HepG2 (cell line): ENCODE measurements around the gene PGAP3. TPM values are rescaled to one million over a fixed set of nuclear protein-coding genes. Genes with fewer than 3 reads are reported as not detected.

Experiments used
- BORCS8-MEF2B ChIP-seq: sonication (generic); formaldehyde crosslinking; IDR thresholded peaks from 2 replicates; pipeline ENCODE4 v1.8.0; 2022; ENCODE audit warnings: mild to moderate bottlenecking, missing genetic modification reagents
- CAMTA2 ChIP-seq: sonication (generic); formaldehyde crosslinking; IDR thresholded peaks from 2 replicates; pipeline ENCODE4 v1.4.0; 2020; ENCODE audit warnings: mild to moderate bottlenecking, missing genetic modification reagents, borderline replicate concordance
- CHCHD3 ChIP-seq: sonication (generic); formaldehyde crosslinking; IDR thresholded peaks from 2 replicates; pipeline ENCODE4 v1.8.0; 2022; ENCODE audit warnings: mild to moderate bottlenecking, missing genetic modification reagents, moderate library complexity
- CHD2 ChIP-seq: IDR thresholded peaks from 2 replicates; pipeline ENCODE4 v1.6.1; 2011; ENCODE audit warnings: low read depth, low read length, improper control_type of control experiment
- EED ChIP-seq: sonication (generic); formaldehyde crosslinking; IDR thresholded peaks from 2 replicates; pipeline ENCODE4 v1.5.0; 2020; ENCODE audit warnings: mild to moderate bottlenecking, missing genetic modification reagents
- GATAD2A ChIP-seq: IDR thresholded peaks from 2 replicates; pipeline ENCODE4 v1.6.1; 2016
- HES4 ChIP-seq: sonication (generic); formaldehyde crosslinking; IDR thresholded peaks from 2 replicates; pipeline ENCODE4 v1.9.0; 2021; ENCODE audit warnings: mild to moderate bottlenecking, missing genetic modification reagents, borderline replicate concordance
- IKZF4 ChIP-seq: sonication (generic); formaldehyde crosslinking; IDR thresholded peaks from 2 replicates; pipeline ENCODE4 v1.5.1; 2020; ENCODE audit warnings: borderline replicate concordance, mild to moderate bottlenecking, low read depth, missing genetic modification reagents; ENCODE audit errors: not compliant biosample characterization
- KDM3A ChIP-seq: IDR thresholded peaks from 2 replicates; pipeline ENCODE4 v1.6.1; 2018; ENCODE audit warnings: low read depth, missing compliant biosample characterization
- RAD21 ChIP-seq: fragments of 450-650 bp; formaldehyde crosslinking; IDR thresholded peaks from 2 replicates; pipeline ENCODE4 v1.5.0; 2020; ENCODE audit warnings: mild to moderate bottlenecking
- STAG1 ChIP-seq: sonication (generic); formaldehyde crosslinking; IDR thresholded peaks from 2 replicates; pipeline ENCODE4 v1.4.0; 2020; ENCODE audit warnings: missing genetic modification reagents
- ZNF124 ChIP-seq: sonication (generic); formaldehyde crosslinking; IDR thresholded peaks from 2 replicates; pipeline ENCODE4 v1.4.0; 2020; ENCODE audit warnings: missing genetic modification reagents
- ZNF350 ChIP-seq: sonication (generic); formaldehyde crosslinking; IDR thresholded peaks from 2 replicates; pipeline ENCODE4 v1.4.0; 2020; ENCODE audit warnings: mild to moderate bottlenecking, low read depth, missing genetic modification reagents, borderline replicate concordance
- ZNF546 ChIP-seq: sonication (generic); formaldehyde crosslinking; conservative IDR thresholded peaks from 2 replicates; pipeline ENCODE4 v1.8.1; 2023; ENCODE audit warnings: mild to moderate bottlenecking, missing genetic modification reagents
- ZNF616 ChIP-seq: sonication (generic); formaldehyde crosslinking; IDR thresholded peaks from 2 replicates; pipeline ENCODE4 v1.5.0; 2020; ENCODE audit warnings: low read depth, mild to moderate bottlenecking, missing genetic modification reagents
- ZNF780A ChIP-seq: sonication (generic); formaldehyde crosslinking; IDR thresholded peaks from 2 replicates; pipeline ENCODE4 v1.8.0; 2022; ENCODE audit warnings: mild to moderate bottlenecking, missing genetic modification reagents, moderate library complexity
- ZSCAN25 ChIP-seq: sonication (generic); formaldehyde crosslinking; IDR thresholded peaks from 2 replicates; pipeline ENCODE4 v1.8.0; 2022; ENCODE audit warnings: mild to moderate bottlenecking, missing genetic modification reagents
- polyA plus RNA-seq, 8 experiments: library from polyadenylated mRNA; depleted of rRNA in 3 of 8; stranded (reverse) in 7 of 8; unstranded in 1 of 8; fragments of >200 nt; fragmentation: Illumina TruSeq in 4 of 8; extraction: Trizol in 4 of 8; gene quantifications; 2 replicates each; pipeline versions ENCODE4 v1.2.1 to v1.2.3, GENCODE V29; 2011 to 2016; ENCODE audit warnings: low read depth in 4 of 8, missing spikeins in 1 of 8, mixed read lengths in 1 of 8; ENCODE audit not compliant: insufficient read depth in 1 of 8
- total RNA-seq, 5 experiments: library from RNA; depleted of rRNA; stranded (reverse); fragments of >200 nt; fragmentation: Illumina TruSeq; extraction: Trizol; gene quantifications; 2 replicates each; pipeline ENCODE4 v1.2.3, GENCODE V29; 2016; ENCODE audit warnings: low read depth in 1 of 5
- TF ChIP-seq, protein P1 (sequence below): sonication (generic); formaldehyde crosslinking; IDR thresholded peaks from 2 replicates; pipeline ENCODE4 v1.4.0; 2020; ENCODE audit warnings: mild to moderate bottlenecking, missing genetic modification reagents
- TF ChIP-seq, protein P2 (sequence below): sonication (generic); formaldehyde crosslinking; IDR thresholded peaks from 2 replicates; pipeline ENCODE4 v1.9.0; 2022; ENCODE audit warnings: missing genetic modification reagents, mild to moderate bottlenecking, borderline replicate concordance

PGAP3 gene
- total and polyA plus RNA-seq, 2 of the 13 experiments (the other 11 are each of a cell fraction or from before 2014, with no cell fraction given): 11.9 to 14.6 TPM

DNA sequence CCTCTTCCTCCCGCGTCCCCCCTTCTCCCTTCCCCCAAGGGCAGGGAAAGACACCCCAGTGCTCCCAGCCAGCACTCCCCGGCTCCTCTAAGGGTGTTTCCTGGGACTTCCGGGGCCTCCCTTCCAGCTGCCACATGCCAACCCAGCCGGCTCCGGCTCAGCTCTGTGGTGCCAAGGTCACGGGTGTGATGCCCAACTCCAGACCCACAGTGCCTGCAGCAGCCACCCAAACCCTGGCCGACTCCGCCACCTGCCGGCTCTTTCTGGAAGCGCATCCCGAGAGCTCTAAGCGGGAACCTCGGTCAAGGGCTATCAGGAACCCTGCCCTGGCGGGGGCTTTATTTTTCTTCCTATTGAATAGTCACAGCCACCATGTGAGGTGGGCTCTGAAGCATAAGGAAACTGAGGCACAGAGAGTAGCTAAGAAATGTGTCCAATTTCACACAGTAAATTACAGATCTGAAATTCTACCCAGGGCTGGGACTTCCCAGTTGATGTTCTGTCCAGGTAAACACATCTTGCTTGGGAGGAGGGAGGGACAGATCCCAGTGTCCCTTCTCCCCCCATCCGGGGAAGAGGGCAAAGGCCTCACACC, 64.4 kb downstream of the PGAP3 start (continued):
- TF ChIP-seq ZNF124 (no peak), CAMTA2 (no peak), RAD21 (peak; percentile 77), ZSCAN25 (peak; percentile 68; the same call in 1 of the 2 replicates), KDM3A (CRISPR knock-in tag) (0 out of 2 replicates have a peak, but pooled peaks have one; percentile 59), IKZF4 (no peak), ZNF546 (no peak), CHCHD3 (no peak), ZNF780A (CRISPR knock-in tag) (no peak), EED (CRISPR knock-in tag) (no peak), CHD2 (no peak), ZNF616 (CRISPR knock-in tag) (0 out of 2 replicates have a peak, but pooled peaks have one; percentile 5), STAG1 (peak; percentile 71), HES4 (CRISPR knock-in tag) (peak; percentile 32; the same call in 1 of the 2 replicates), BORCS8-MEF2B (CRISPR knock-in tag) (peak; percentile 45; the same call in 1 of the 2 replicates), GATAD2A (0 out of 2 replicates have a peak, but pooled peaks have one; percentile 25), ZNF350 (CRISPR knock-in tag) (no peak)
- TF ChIP-seq, protein P1, sequence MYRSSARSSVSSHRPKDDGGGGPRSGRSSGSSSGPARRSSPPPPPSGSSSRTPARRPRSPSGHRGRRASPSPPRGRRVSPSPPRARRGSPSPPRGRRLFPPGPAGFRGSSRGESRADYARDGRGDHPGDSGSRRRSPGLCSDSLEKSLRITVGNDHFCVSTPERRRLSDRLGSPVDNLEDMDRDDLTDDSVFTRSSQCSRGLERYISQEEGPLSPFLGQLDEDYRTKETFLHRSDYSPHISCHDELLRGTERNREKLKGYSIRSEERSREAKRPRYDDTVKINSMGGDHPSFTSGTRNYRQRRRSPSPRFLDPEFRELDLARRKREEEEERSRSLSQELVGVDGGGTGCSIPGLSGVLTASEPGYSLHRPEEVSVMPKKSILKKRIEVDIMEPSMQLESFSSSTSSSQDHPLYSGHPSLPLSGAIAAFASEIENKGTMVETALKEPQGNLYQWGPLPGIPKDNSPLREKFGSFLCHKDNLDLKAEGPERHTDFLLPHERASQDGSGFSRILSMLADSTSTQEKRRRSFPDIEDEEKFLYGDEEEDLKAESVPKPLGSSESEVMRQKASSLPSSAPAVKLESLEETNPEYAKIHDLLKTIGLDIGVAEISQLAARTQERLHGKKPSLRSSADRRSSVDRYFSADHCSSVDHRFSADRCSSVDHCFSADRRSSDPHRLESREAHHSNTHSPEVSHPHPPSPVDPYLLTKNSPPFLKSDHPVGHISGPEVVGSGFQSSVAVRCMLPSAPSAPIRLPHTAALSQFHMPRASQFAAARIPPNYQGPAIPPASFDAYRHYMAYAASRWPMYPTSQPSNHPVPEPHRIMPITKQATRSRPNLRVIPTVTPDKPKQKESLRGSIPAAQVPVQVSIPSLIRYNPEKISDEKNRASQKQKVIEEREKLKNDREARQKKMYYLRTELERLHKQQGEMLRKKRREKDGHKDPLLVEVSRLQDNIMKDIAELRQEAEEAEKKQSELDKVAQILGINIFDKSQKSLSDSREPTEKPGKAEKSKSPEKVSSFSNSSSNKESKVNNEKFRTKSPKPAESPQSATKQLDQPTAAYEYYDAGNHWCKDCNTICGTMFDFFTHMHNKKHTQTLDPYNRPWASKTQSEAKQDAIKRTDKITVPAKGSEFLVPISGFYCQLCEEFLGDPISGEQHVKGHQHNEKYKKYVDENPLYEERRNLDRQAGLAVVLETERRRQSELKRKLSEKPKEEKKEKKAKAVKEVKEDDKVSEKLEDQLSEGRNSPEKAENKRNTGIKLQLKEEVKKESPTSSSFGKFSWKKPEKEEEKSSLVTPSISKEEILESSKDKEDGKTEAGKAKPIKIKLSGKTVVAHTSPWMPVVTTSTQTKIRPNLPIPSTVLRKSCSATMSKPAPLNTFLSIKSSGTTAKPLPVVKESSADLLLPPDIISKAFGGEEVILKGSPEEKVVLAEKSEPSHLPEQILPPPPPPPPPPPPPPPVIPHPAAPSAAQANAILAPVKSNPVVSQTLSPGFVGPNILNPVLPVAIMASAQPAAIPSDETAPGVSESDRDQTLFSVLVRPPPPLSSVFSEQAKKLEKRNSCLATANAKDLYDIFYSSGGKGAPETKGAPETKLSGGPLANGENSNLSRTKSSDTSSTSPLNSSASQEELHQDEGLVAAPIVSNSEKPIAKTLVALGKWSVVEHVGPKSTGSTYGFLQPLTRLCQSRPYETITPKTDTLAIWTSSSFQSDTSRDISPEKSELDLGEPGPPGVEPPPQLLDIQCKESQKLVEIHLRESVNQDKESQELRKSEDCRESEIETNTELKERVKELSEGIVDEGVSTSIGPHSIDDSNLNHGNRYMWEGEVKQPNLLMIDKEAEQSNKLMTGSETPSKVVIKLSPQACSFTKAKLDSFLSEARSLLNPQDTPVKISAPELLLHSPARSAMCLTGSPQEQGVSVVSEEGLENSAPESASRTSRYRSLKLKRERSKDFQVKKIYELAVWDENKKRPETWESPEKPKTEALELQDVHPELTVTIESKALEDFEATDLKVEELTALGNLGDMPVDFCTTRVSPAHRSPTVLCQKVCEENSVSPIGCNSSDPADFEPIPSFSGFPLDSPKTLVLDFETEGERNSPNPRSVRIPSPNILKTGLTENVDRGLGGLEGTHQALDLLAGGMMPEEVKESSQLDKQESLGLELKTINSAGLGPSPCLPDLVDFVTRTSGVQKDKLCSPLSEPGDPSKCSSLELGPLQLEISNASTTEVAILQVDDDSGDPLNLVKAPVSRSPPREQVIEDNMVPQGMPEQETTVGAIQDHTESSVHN: 0 out of 2 replicates have a peak, but pooled peaks have one; percentile 44
- TF ChIP-seq, protein P2, sequence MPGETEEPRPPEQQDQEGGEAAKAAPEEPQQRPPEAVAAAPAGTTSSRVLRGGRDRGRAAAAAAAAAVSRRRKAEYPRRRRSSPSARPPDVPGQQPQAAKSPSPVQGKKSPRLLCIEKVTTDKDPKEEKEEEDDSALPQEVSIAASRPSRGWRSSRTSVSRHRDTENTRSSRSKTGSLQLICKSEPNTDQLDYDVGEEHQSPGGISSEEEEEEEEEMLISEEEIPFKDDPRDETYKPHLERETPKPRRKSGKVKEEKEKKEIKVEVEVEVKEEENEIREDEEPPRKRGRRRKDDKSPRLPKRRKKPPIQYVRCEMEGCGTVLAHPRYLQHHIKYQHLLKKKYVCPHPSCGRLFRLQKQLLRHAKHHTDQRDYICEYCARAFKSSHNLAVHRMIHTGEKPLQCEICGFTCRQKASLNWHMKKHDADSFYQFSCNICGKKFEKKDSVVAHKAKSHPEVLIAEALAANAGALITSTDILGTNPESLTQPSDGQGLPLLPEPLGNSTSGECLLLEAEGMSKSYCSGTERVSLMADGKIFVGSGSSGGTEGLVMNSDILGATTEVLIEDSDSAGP: peak; percentile 6; the same call in 1 of the 2 replicates
